Measurements from ENCODE around the gene ENPP6. TPM values are rescaled to one million over a fixed set of nuclear protein-coding genes. Genes with fewer than 3 reads are reported as not detected.
"Not testable (repeated sequence)": the region's sequence is repeated elsewhere in the genome, so short reads cannot be mapped to it uniquely, and the experiment has no call there.

Gene ENPP6
- total RNA-seq, 1 donor = not detected

DNA sequence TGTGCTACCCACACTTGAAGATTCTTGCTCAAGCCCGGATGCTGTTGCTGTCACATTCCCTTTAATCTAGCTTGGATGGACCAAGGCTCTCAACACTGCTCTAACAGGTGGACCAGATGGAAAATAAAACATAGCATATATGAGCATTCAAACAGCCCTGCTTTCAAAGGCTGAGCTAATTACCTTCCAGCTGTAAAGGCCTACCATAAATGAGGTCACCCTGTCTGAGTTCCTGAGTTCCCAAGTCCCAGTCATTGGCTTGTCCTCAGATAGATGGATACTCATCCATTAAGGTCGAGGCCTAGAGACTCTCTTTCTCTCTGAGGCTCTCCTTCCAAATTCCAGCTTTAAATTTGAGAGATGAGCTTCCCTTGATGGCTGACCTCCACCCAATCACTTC is 165.1 kb downstream of the ENPP6 start:
- Histone ChIP-seq H4K20me1 (ENCODE audit: insufficient read depth, low read length) (no peaks in the 10 kb centered on the region), H3K79me2 (ENCODE audit: insufficient read depth, low read length) (no peaks in the 10 kb centered on the region), H3K27me3 (ENCODE audit: insufficient read depth, low read length) (no peaks in the 10 kb centered on the region), H3K9me3 (ENCODE audit: low read depth, low read length) (no peaks in the 10 kb centered on the region), H3K4me1 (ENCODE audit: insufficient read depth, low read length) (no peaks in the 10 kb centered on the region), H3K4me3 (ENCODE audit: insufficient read depth, low read length) (no peak overlapping the region), H3K36me3 (ENCODE audit: insufficient read depth, low read length) (no peaks in the 10 kb centered on the region), H3K27ac (ENCODE audit: low read depth, low read length) (no peak overlapping the region), H3K4me2 (ENCODE audit: insufficient read depth, low read length) (no peak overlapping the region), H2AFZ (ENCODE audit: low read length) (no peak overlapping the region)
- TF ChIP-seq, protein P1, sequence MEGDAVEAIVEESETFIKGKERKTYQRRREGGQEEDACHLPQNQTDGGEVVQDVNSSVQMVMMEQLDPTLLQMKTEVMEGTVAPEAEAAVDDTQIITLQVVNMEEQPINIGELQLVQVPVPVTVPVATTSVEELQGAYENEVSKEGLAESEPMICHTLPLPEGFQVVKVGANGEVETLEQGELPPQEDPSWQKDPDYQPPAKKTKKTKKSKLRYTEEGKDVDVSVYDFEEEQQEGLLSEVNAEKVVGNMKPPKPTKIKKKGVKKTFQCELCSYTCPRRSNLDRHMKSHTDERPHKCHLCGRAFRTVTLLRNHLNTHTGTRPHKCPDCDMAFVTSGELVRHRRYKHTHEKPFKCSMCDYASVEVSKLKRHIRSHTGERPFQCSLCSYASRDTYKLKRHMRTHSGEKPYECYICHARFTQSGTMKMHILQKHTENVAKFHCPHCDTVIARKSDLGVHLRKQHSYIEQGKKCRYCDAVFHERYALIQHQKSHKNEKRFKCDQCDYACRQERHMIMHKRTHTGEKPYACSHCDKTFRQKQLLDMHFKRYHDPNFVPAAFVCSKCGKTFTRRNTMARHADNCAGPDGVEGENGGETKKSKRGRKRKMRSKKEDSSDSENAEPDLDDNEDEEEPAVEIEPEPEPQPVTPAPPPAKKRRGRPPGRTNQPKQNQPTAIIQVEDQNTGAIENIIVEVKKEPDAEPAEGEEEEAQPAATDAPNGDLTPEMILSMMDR (IDR thresholded peaks at IDR 0.05; ENCODE audit: extremely low read depth, low read depth, low read length) = no peak
- no peak for DNase-seq (ENCODE audit: insufficient read length, low spot score, missing footprints)

DNA sequence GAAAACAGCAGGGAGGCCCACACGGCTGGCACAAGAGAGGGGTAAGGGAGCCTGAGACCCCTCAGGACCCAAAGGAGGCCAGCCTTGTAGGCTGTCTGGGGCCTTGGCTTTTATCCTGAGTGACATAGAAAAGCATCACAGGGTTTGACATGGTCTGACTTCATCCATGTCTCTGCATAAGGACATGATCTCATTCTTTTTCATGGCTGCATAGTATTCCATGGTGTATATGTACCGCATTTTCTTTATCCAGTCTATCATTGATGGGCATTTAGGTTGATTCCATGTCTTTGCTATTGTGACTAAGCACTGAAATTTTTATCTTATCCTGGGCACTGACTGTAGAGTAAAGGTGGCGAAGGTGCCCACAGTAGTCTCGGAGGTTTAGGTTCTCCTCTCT is 166.4 kb downstream of the ENPP6 start:
- H3K27me3 ChIP-seq (ENCODE audit: insufficient read depth, low read length); H3K9me3 ChIP-seq (ENCODE audit: low read depth, low read length); H3K27ac ChIP-seq (ENCODE audit: low read depth, low read length); H2AFZ ChIP-seq (ENCODE audit: low read length); H4K20me1 ChIP-seq (ENCODE audit: insufficient read depth, low read length); H3K36me3 ChIP-seq (ENCODE audit: insufficient read depth, low read length); H3K4me2 ChIP-seq (ENCODE audit: insufficient read depth, low read length); H3K79me2 ChIP-seq (ENCODE audit: insufficient read depth, low read length); H3K4me3 ChIP-seq (ENCODE audit: insufficient read depth, low read length); H3K4me1 ChIP-seq (ENCODE audit: insufficient read depth, low read length); DNase-seq (ENCODE audit: insufficient read length, low spot score, missing footprints): not testable (repeated sequence)

DNA sequence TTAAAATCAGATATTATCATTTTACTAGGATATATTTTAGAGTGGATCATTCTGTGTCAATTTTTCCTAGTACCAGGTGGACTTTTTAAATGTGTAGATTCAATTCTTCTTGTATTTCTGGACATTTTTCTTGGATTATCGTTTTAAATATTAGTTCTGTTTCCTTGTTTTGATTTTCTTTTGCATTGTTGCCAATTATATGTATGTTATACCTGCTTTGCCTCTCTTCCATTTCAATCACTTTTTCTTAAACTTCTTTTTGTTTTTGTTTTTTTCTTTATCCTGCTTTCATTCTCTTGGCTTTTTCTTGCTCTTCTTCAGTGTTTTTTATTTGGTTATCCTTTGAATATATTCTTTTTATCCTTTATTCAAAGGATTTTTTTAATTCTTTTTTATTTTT is 171.5 kb downstream of the ENPP6 start:
- Histone ChIP-seq H3K4me3 (ENCODE audit: insufficient read depth, low read length) (no peak overlapping the region), H3K27me3 (ENCODE audit: insufficient read depth, low read length) (no peaks in the 10 kb centered on the region), H3K27ac (ENCODE audit: low read depth, low read length) (no peak overlapping the region), H3K36me3 (ENCODE audit: insufficient read depth, low read length) (no peaks in the 10 kb centered on the region), H3K79me2 (ENCODE audit: insufficient read depth, low read length) (no peaks in the 10 kb centered on the region), H2AFZ (ENCODE audit: low read length) (no peak overlapping the region), H3K4me2 (ENCODE audit: insufficient read depth, low read length) (no peak overlapping the region), H4K20me1 (ENCODE audit: insufficient read depth, low read length) (no peaks in the 10 kb centered on the region), H3K9me3 (ENCODE audit: low read depth, low read length) (peaks cover 4% of the 10 kb centered on the region), H3K4me1 (ENCODE audit: insufficient read depth, low read length) (no peaks in the 10 kb centered on the region)
- TF ChIP-seq, protein P1 (IDR thresholded peaks at IDR 0.05; ENCODE audit: extremely low read depth, low read depth, low read length) = no peak
- no peak for DNase-seq (ENCODE audit: insufficient read length, low spot score, missing footprints)

DNA sequence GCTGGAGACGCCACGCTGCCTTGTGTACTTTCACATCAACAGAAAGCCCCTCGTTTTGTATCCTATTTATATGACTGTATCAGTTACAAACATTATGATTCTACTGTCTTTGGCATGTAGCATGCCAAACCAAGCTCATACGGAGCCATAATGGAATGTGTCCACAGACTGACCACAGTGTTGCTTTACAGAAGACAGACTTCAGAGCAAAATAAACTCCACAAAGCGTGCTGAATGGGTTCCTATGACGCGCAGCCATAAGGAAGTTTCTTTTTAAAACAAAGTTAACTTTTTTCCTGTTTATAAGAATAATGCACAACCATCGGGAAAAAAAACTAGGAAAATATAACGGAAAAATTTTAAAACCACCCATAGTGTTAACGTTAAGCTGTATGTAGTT is 176.5 kb downstream of the ENPP6 start:
- Histone ChIP-seq H3K9me3 (ENCODE audit: low read depth, low read length) (no peaks in the 10 kb centered on the region), H3K27ac (ENCODE audit: low read depth, low read length) (no peak overlapping the region), H2AFZ (ENCODE audit: low read length) (no peak overlapping the region), H3K4me2 (ENCODE audit: insufficient read depth, low read length) (no peak overlapping the region), H3K79me2 (ENCODE audit: insufficient read depth, low read length) (no peaks in the 10 kb centered on the region), H3K27me3 (ENCODE audit: insufficient read depth, low read length) (no peaks in the 10 kb centered on the region), H3K36me3 (ENCODE audit: insufficient read depth, low read length) (no peaks in the 10 kb centered on the region), H3K4me1 (ENCODE audit: insufficient read depth, low read length) (no peaks in the 10 kb centered on the region), H3K4me3 (ENCODE audit: insufficient read depth, low read length) (no peak overlapping the region), H4K20me1 (ENCODE audit: insufficient read depth, low read length) (no peaks in the 10 kb centered on the region)
- peak; percentile 17 for DNase-seq (ENCODE audit: insufficient read length, low spot score, missing footprints)
- TF ChIP-seq, protein P1 (IDR thresholded peaks at IDR 0.05; ENCODE audit: extremely low read depth, low read depth, low read length) = no peak

Data from osteoblast (primary cell).